ENCODE results near the gene CTDNEP1.

GRCh38 chr17:7251661-7252175, at the start of gene CTDNEP1:
- TF ChIP-seq CTCF (IDR thresholded peaks at IDR 0.05; ENCODE audit: extremely low read depth in 1 of 2, insufficient read depth in 1 of 2, low read depth in 1 of 2, low read length in 2 of 2) (no peak), POLR2A (IDR thresholded peaks at IDR 0.05; ENCODE audit: low read depth, low read length) (peak; percentile 69), GATA2 (IDR thresholded peaks at IDR 0.05; ENCODE audit: insufficient read depth, insufficient read length, low read depth, low read length) (no peak), MAX (IDR thresholded peaks at IDR 0.05; ENCODE audit: insufficient read depth, insufficient read length) (no peak), EZH2 (IDR thresholded peaks at IDR 0.05; ENCODE audit: borderline replicate concordance, low read depth, low read length, severe bottlenecking) (no peak), FOS (IDR thresholded peaks at IDR 0.05; ENCODE audit: borderline replicate concordance, insufficient read depth, low read length) (no peak), JUN (IDR thresholded peaks at IDR 0.05; ENCODE audit: borderline replicate concordance, insufficient read depth, insufficient read length, low read depth) (no peak)

Data from endothelial cell of umbilical vein (primary cell).